Cerebellar cortex (tissue), 1 donor: ENCODE measurements around the gene CCDC141.
"Not testable (repeated sequence)": the region's sequence is repeated elsewhere in the genome, so short reads cannot be mapped to it uniquely, and the experiment has no call there.

Source experiments
- DNase-seq: peaks from one replicate; pipeline ENCODE4 v3.0.0-alpha.2; 2015; ENCODE audit warnings: low spot score

The CCDC141 gene

GRCh38 chr2:179044500-179044899 lies 5.4 kb downstream of the CCDC141 start:
- no peak for DNase-seq

- DNase-seq: no peak
Observed at GRCh38 chr2:179037807-179038206, 12.1 kb downstream of the CCDC141 start.

DNA sequence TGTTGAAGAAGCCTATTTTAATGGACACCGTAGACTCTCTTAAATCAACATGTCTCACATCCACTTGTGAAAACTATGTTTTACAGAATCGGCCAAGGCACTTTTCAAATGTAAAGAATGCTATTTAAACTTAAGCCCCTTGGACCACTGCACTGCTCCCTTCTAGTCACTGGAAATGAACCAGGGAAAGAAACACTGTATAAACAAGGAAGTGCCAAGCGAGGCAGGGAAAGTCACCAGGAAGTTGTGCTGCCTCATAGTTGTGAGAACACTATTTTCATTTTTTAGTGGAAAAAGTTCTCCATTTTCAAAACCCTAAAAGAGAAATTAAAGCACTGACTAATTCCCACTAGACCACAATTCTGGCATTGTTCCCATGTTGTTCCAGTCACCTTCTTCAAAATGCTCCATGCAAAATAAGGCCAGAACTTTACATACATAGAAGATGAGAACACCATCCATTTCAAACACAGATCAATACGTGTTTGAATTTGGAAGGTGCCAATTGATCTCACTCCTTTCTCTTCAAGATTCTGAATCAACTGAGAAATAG lies 13.5 kb downstream of the CCDC141 start:
- DNase-seq: no peak

DNA sequence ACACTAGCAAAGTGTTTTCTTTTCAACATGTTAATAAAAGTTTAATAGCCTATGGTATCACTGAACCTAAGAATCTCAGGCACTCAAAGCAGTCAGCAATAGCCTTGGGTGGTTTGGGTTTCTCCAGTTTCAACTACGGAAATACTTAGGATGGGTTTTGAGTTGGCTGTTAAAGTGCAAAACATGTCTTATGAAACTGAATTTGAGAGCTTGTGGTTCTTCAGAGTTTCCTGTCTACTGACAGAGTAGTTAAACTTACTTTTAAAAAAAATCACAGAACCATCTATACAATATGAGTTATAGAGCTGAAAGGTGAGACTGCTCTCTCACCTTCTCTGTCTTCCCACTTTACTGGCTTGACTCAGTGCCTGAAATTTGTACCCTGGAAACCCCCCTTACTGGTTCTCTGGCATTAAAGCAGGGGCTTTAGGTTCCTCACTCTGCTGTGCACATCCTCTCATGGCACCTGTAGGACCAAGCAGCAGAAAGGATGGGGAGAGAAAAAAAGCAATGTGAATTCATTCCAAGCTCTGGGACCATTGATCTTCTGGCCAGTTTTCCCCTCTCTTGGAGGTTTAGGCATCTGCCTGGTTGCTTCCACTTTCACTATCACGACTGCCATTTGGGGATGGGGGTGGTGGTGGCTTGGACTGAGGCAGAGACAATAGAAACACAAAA lies 18.1 kb downstream of the CCDC141 start:
- no peak for DNase-seq

- no peak for DNase-seq
Observed at GRCh38 chr2:179024445-179024844, 25.5 kb downstream of the CCDC141 start.

GRCh38 chr2:179022685-179023084 lies 27.3 kb downstream of the CCDC141 start:
- no peak for DNase-seq

GRCh38 chr2:179021258-179021657 lies 28.7 kb downstream of the CCDC141 start:
- no peak for DNase-seq

DNA sequence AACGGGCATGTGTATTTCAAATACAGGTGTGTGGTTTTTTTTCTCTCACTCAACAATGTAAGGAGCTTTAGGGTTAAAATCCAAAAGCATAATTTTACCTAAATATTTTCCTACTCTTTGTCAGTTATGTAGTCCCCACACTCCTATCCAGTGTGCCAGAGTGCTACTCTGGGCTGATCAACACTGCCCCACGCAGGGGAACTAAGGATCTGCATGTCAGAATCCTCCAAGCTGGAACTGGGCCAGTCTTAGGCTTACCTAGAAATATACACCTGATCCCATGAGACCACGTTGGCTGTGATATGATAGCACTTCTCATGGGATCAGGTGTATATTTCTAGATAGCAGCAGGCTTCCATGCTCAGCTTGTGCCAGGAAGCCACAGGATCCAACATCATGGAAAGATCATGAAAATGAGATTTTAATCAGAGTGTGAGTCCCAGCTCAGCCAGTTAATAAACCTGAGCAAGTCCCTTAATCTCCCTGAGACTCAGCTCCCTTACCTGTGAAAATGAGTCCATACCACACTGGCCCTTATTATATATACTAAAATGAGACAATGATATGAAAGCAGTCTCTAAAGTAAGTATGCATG lies 29.7 kb downstream of the CCDC141 start:
- peak; percentile 11 for DNase-seq

DNA sequence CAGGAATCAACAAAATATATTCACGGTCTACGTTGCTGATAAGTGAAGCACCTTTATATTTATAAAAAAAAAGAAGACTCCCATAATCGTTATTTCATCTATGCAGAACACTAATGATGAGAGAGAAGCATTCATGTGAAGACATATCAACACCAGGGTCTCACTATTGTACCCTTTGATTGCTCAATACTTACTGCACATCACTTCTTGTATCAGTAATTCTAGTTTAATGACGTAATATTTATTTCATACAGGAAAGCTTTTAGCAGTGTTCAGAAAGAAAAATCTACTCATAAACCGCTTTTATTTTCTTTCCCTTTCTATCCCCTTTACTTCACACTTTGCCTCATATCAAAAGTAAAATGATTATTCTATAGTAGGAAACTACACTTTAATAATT lies 30.7 kb downstream of the CCDC141 start:
- DNase-seq: no peak

- DNase-seq: no peak
Observed at GRCh38 chr2:179017773-179018357, 32.1 kb downstream of the CCDC141 start.

- not testable (repeated sequence) for DNase-seq
Observed at GRCh38 chr2:179014189-179014588, 35.7 kb downstream of the CCDC141 start.

- DNase-seq: no peak
Observed at GRCh38 chr2:179005976-179006375, 44.0 kb downstream of the CCDC141 start.

- no peak for DNase-seq
Observed at GRCh38 chr2:178999476-178999875, 50.5 kb downstream of the CCDC141 start.

DNA sequence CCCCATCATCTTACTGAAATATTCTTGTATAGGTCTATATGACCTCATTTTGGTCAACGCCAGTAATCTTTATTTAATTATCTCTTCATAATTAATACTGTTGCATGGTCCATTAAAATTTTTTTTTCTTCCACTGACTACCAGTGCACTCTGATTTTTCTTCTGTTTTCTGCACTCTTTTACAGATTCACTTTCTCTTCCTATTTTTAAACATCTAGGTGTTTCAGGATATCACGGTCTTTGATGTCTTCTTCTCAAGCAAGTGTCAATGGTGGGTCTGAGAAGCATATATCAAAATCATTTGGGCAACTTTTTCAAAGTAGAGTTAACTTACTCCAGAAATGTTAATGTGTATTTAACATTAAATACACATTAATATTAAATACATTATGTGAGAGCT lies 51.4 kb downstream of the CCDC141 start:
- DNase-seq: no peak

- DNase-seq: no peak
Observed at GRCh38 chr2:178997477-178997876, 52.5 kb downstream of the CCDC141 start.

DNA sequence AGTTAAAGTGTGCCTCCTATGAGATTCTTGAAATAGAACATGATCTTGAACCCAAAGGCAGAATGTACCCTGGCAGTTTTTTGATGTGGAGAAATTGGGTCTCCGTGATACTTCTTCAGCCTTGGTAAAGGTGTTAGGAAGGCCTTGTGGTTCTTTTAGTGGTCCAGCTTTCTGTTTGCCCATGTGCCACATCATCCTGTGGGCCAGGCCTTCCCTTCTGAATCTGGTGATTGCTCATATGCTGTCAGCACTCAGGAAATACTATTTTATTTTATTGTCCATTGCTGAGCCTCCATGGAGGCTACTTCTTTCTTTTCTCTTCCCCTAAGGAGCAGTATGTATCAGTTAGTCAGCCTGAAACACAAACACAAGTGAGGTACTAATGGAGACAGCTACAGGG lies 52.9 kb downstream of the CCDC141 start:
- DNase-seq: no peak

DNA sequence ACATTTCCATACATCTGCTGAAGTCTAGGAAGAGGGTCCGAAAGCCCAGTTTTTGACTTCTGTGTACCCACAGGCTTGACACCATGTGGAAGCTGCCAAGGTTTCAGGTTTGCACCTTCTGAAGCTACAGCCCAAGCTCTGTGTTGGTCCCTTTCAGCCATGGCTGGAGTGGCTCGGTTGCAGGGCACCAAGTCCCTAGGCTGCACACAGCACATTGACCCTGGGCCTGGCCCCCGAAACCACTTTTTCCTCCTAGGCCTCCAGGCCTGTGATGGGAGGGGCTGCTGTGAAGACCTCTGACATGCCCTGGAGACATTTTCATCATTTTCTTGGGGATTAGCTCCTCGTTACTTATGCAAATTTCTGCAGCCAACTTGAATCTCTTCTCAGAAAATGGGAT lies 55.7 kb downstream of the CCDC141 start:
- no peak for DNase-seq

GRCh38 chr2:178993788-178994187 lies 56.1 kb downstream of the CCDC141 start:
- DNase-seq: no peak

DNA sequence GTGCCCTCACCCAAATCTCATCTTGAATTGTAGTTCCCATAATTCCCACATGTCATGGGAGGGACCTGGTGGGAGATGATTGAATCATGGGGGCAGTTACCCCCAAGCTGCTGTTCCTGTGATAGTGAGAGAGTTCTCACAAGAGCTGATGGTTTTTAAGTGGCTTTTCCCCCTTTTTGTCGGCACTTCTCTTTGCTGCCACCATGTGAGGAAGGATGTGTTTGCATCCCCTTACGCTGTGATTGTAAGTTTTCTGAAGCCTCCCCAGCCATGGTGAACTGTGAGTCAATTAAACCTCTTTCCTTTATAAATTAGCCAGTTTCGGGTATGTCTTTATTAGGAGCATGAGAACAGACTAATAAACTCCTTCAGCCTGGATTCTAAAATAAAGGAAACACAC lies 57.2 kb downstream of the CCDC141 start:
- DNase-seq: not testable (repeated sequence)

GRCh38 chr2:178990533-178991241 lies 59.2 kb downstream of the CCDC141 start:
- DNase-seq: no peak

GRCh38 chr2:178989424-178989823 lies 60.5 kb downstream of the CCDC141 start:
- not testable (repeated sequence) for DNase-seq

- not testable (repeated sequence) for DNase-seq
Observed at GRCh38 chr2:178982652-178983051, 67.3 kb downstream of the CCDC141 start.

DNA sequence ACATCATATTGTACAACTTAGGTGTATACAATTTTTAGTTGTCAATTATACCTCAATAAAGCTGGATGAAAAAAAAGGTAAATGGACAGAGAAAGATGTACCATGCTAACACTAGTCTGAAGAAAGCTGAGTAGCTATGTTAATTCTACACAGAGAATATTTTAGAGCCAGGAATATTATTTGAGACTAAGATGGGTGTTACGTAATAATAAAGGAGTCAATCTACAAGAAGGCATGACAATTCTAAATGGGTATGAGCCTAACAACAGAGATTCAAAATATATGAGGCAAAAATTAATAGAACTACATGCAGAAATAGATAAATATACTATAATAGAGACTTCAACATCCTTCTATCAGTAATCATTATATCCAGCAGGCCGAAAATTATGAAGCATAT lies 69.1 kb downstream of the CCDC141 start:
- no peak for DNase-seq
